CD4-positive, alpha-beta memory T cell (primary cell): ENCODE results near the gene ANKRD50. TPM values are rescaled to one million over a fixed set of nuclear protein-coding genes. Genes with fewer than 3 reads are reported as not detected.
A peak's percentile ranks its signal among the peaks of the same experiment; 100 is the strongest.

Experiments
- CTCF ChIA-PET: fragments of 350-600 bp; sonication (Branson Sonifier 250); formaldehyde crosslinking; loops from one replicate; lab custom pipeline; 2021; ENCODE audit warnings: inconsistent platforms; ENCODE audit not compliant: partially characterized antibody; lab: Charles Lee
- POLR2A ChIA-PET: fragments of 350-600 bp; sonication (Branson Sonifier 250); formaldehyde crosslinking; loops from one replicate; lab custom pipeline; 2021; ENCODE audit not compliant: partially characterized antibody; lab: Charles Lee
- DNase-seq, 5 donors: peaks; one replicate each; pipeline versions ENCODE4 v3.0.0 to v3.0.0-alpha.2; 2020 to 2022; ENCODE audit warnings: mixed read lengths in 1 of 5
- H3K27ac ChIP-seq: one replicate; pipeline ENCODE4 v1.7.0; 2013; ENCODE audit warnings: low read depth, low read length
- H3K27me3 ChIP-seq: 2 replicates; pipeline ENCODE4 v1.7.0; 2013; ENCODE audit warnings: mild to moderate bottlenecking, low read length, moderate library complexity; ENCODE audit not compliant: insufficient read depth
- H3K36me3 ChIP-seq: 2 replicates; pipeline ENCODE4 v1.7.0; 2013; ENCODE audit warnings: mild to moderate bottlenecking, low read length, moderate library complexity; ENCODE audit not compliant: insufficient read depth
- H3K4me1 ChIP-seq: 2 replicates; pipeline ENCODE4 v1.7.0; 2013; ENCODE audit warnings: mild to moderate bottlenecking, low read length, moderate library complexity; ENCODE audit not compliant: insufficient read depth
- H3K4me3 ChIP-seq, 2 donors: one replicate each; pipeline ENCODE4 v1.7.0; 2013; ENCODE audit warnings: low read length in 2 of 2, mild to moderate bottlenecking in 1 of 2
- H3K9me3 ChIP-seq, 2 donors: one replicate each; pipeline ENCODE4 v1.7.0; 2013; ENCODE audit warnings: low read length in 2 of 2, control low read depth in 1 of 2; ENCODE audit not compliant: control insufficient read depth in 1 of 2
- H3K27ac Mint-ChIP-seq, 7 donors: one replicate each; pipeline ENCODE4 v1.8.0; 2020 to 2021; ENCODE audit warnings: mixed read lengths in 7 of 7, mild to moderate bottlenecking in 6 of 7, inconsistent platforms in 3 of 7, moderate library complexity in 3 of 7
- H3K27me3 Mint-ChIP-seq, 2 donors: one replicate each; pipeline ENCODE4 v1.8.0; 2020 to 2021; ENCODE audit warnings: mixed read lengths in 2 of 2
- H3K36me3 Mint-ChIP-seq, 2 donors: one replicate each; pipeline ENCODE4 v1.8.0; 2020 to 2021; ENCODE audit warnings: mixed read lengths in 2 of 2, inconsistent platforms in 1 of 2, mild to moderate bottlenecking in 1 of 2
- H3K4me1 Mint-ChIP-seq, 4 donors: one replicate each; pipeline ENCODE4 v1.8.0; 2020 to 2021; ENCODE audit warnings: mixed read lengths in 4 of 4, mild to moderate bottlenecking in 1 of 4
- H3K4me3 Mint-ChIP-seq, 8 donors: one replicate each; pipeline ENCODE4 v1.8.0; 2020 to 2021; ENCODE audit warnings: mixed read lengths in 8 of 8, mild to moderate bottlenecking in 7 of 8, moderate library complexity in 6 of 8, inconsistent platforms in 3 of 8
- H3K9me3 Mint-ChIP-seq, 8 donors: one replicate each; pipeline ENCODE4 v1.8.0; 2020 to 2021; ENCODE audit warnings: mixed read lengths in 8 of 8, mild to moderate bottlenecking in 5 of 8, inconsistent platforms in 3 of 8, moderate library complexity in 1 of 8
- intact Hi-C: fragments of 100-400 bp; cut with micrococcal nuclease; formaldehyde crosslinking; loops from one replicate; pipeline ENCODE4 v1.15.1; 2023
- polyA plus RNA-seq, 2 donors: library from polyadenylated mRNA; unstranded; fragments of 300-500 nt; fragmentation: Illumina TruSeq; gene quantifications; one replicate each; pipeline ENCODE4 v1.2.3, GENCODE V29; 2021
- total RNA-seq, 2 experiments: library from RNA; stranded (reverse); gene quantifications; one replicate each; pipeline ENCODE4 v1.2.3, GENCODE V29; 2021

ANKRD50 gene, protein sequence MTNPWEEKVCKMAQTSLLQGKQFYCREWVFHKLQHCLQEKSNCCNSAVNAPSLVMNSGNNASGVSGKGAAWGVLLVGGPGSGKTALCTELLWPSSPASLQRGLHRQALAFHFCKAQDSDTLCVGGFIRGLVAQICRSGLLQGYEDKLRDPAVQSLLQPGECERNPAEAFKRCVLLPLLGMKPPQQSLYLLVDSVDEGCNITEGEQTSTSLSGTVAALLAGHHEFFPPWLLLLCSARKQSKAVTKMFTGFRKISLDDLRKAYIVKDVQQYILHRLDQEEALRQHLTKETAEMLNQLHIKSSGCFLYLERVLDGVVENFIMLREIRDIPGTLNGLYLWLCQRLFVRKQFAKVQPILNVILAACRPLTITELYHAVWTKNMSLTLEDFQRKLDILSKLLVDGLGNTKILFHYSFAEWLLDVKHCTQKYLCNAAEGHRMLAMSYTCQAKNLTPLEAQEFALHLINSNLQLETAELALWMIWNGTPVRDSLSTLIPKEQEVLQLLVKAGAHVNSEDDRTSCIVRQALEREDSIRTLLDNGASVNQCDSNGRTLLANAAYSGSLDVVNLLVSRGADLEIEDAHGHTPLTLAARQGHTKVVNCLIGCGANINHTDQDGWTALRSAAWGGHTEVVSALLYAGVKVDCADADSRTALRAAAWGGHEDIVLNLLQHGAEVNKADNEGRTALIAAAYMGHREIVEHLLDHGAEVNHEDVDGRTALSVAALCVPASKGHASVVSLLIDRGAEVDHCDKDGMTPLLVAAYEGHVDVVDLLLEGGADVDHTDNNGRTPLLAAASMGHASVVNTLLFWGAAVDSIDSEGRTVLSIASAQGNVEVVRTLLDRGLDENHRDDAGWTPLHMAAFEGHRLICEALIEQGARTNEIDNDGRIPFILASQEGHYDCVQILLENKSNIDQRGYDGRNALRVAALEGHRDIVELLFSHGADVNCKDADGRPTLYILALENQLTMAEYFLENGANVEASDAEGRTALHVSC (N-terminal part only)
- total RNA-seq = under 1 TPM; 0.12 to 0.19 TPM
- polyA plus RNA-seq = under 1 TPM in 1 of 2 donors, not detected in 1; 0.11 TPM

DNA sequence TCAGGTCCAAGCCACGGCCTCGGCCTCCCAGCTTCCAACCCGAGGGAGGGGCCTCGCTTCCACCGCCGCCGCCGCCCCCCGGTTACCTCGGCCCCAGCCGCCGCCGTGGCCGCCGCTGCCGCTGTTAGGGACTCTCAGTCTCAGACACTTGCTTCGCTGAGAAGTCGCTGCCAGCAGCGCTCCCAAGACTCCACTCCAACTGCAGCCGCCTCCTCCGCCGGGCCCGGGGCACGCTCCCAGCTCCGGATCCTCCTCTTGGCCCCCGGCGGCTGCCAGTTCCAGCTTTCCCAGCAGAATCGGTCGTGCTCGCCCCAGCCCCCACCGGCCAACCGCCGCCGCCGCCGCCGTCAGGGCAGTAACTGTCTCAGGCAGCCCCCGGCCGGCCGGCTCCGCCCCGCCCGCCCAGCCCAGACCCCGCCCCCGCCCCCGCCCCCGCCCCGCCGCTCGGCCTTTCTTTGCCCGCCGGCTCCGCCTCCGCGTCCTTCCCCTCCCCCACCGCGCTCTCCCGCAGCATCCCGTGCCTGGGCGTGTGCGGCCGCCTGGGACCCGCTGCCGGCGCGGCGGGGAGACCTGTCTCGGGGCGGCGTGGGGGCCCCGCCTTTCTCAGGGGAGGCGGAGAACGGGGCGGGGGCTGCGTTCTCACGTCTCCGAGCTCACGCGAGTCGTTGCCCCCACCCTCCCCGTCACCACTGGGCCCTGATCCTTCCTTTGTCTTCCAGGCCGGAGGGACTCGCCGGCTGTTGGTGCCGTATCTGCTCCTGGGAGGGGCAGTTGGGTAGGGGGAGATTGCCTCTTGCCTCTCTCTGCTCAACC is at the start of gene ANKRD50:
Gene ANKRD50 (minus strand): TSS at position 361 of the 813 bp plus-strand sequence. CDS start 2,221 bp downstream, outside the sequence.
- Mint-ChIP-seq H3K9me3 (no peaks in the 10 kb centered on the region), H3K27me3 (peaks cover 2 to 10% of the 10 kb centered on the region in 2 donors), H3K36me3 (no peaks in the 10 kb centered on the region), H3K4me3 (peak within 1 kb of the TSS; percentile 81 to 93 (median 90)), H3K4me1 (peaks cover 4 to 7% (median 4%) of the 10 kb centered on the region in 4 donors), H3K27ac (peak within 1 kb of the TSS; percentile 20 to 89 (median 84))
- peak; percentile 46 to 58 (median 57) for DNase-seq
- peak within 1 kb of the TSS in 1 of 2 donors; percentile 23 for H3K4me3 ChIP-seq
- no peaks in the 10 kb centered on the region for H3K9me3 ChIP-seq
- peak within 1 kb of the TSS; percentile 15 for H3K27ac ChIP-seq
- peaks cover 14% of the 10 kb centered on the region for H3K4me1 ChIP-seq
- H3K36me3 ChIP-seq = no peaks in the 10 kb centered on the region
- ChIA-PET CTCF (no interaction called here), POLR2A (no interaction called here)
- peaks cover 4% of the 10 kb centered on the region for H3K27me3 ChIP-seq
- intact Hi-C loops = no loop called here

DNA sequence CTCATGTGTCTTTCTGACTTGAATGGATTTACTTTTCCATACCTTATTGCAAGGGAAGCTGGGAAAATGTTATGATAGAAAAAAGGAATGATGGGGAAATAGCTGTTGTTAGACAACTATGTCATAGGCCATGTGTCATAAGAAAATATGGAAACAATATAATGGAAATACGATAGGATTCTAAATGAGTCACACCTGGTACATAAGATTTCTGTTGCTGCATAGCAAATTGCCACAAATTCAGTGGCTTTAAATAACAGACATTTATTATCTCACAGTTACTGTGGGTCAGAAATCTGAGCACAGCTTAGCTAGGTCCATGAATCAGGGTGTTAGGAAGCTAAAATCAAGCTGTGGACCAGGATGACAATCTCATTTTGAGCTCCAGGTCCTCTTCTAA is 44.6 kb upstream of the ANKRD50 start:
- ChIA-PET CTCF (no interaction called here), POLR2A (no interaction called here)
- H3K27ac Mint-ChIP-seq = no peak overlapping the region
- no peak overlapping the region for H3K4me3 ChIP-seq
- no peaks in the 10 kb centered on the region for H3K4me1 ChIP-seq
- no peaks in the 10 kb centered on the region for H3K27me3 ChIP-seq
- peaks cover 0 to 1% of the 10 kb centered on the region in 2 donors for H3K27me3 Mint-ChIP-seq
- DNase-seq = no peak
- no peaks in the 10 kb centered on the region for H3K4me1 Mint-ChIP-seq
- H3K9me3 Mint-ChIP-seq = peaks cover 0 to 7% (median 0%) of the 10 kb centered on the region in 8 donors
- H3K9me3 ChIP-seq = no peaks in the 10 kb centered on the region
- H3K27ac ChIP-seq = no peak overlapping the region
- no peaks in the 10 kb centered on the region for H3K36me3 ChIP-seq
- no peak overlapping the region for H3K4me3 Mint-ChIP-seq
- intact Hi-C loops = no loop called here
- H3K36me3 Mint-ChIP-seq = no peaks in the 10 kb centered on the region

DNA sequence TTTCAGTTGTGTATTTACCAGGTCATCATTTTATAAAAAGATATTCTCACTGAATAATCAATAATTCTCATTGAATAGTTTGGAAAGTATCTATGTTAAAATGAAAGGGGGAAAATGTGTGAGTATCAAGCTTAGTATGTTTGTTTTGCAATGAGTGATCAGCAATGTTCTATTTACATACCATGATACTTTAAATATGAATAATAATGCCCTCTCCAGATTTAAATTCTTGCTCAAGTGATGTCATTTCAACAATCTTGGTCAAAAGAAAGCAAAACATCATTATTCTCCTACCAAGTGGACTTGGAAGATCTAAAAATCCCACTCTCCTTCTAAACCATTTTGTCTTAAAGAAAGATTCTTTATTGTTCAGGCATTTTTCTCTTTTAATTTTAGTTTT is 42.1 kb upstream of the ANKRD50 start:
- CTCF ChIA-PET = no interaction called here
- intact Hi-C loops = no loop called here
- no peak overlapping the region for H3K27ac Mint-ChIP-seq

DNA sequence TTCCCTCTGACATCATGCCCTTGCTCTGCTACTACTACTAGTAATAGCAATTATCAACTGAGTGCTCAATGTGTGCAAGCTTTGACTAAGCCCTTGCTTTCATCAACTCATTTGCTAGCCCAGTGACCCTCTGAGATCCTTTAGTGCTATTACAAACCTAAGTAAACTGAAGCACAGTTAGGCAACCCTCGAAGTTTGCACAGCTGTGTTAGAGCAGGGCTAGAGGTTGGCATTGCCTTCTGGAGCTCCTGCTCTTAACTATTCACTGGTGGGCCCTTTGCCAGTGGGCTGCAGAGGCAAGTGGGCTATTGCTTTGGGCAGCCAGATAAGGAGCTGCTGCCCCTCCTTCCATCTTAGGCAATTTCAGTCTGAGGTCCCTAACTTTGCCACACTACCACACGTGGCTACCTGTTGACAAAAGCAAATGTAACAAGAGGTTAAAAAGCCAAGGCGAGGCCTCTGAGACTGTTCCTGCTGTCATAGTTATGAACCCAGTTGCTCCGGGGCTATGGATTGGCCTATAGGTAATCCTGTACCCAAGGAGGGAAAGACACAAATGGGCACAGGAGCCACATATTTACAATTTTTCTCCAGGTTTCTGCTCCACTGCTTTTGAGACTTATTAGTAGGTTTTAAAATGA is 41.5 kb upstream of the ANKRD50 start:
- DNase-seq = no peak
- H3K4me1 ChIP-seq = no peaks in the 10 kb centered on the region
- no peaks in the 10 kb centered on the region for H3K36me3 ChIP-seq
- peaks cover 0 to 4% of the 10 kb centered on the region in 2 donors for H3K27me3 Mint-ChIP-seq
- no peak overlapping the region for H3K27ac ChIP-seq
- H3K9me3 Mint-ChIP-seq = peaks cover 0 to 3% (median 0%) of the 10 kb centered on the region in 8 donors
- H3K36me3 Mint-ChIP-seq = no peaks in the 10 kb centered on the region
- H3K27ac Mint-ChIP-seq = no peak overlapping the region
- H3K4me3 ChIP-seq = no peak overlapping the region
- H3K27me3 ChIP-seq = no peaks in the 10 kb centered on the region
- POLR2A ChIA-PET = no interaction called here
- no peak overlapping the region for H3K4me3 Mint-ChIP-seq
- H3K9me3 ChIP-seq = no peaks in the 10 kb centered on the region
- no peaks in the 10 kb centered on the region for H3K4me1 Mint-ChIP-seq
- CTCF ChIA-PET = no interaction called here
- intact Hi-C loops = no loop called here

More for the DNA sequence above, 42.1 kb upstream of the ANKRD50 start:
- Histone ChIP-seq H3K4me1 (no peaks in the 10 kb centered on the region), H3K4me3 (no peak overlapping the region), H3K27ac (no peak overlapping the region), H3K36me3 (no peaks in the 10 kb centered on the region), H3K9me3 (no peaks in the 10 kb centered on the region), H3K27me3 (no peaks in the 10 kb centered on the region)
- H3K27me3 Mint-ChIP-seq = peaks cover 0 to 3% of the 10 kb centered on the region in 2 donors
- POLR2A ChIA-PET = no interaction called here
- H3K4me3 Mint-ChIP-seq = no peak overlapping the region
- no peak for DNase-seq
- no peaks in the 10 kb centered on the region for H3K36me3 Mint-ChIP-seq
- peaks cover 0 to 3% (median under 1%) of the 10 kb centered on the region in 8 donors for H3K9me3 Mint-ChIP-seq
- H3K4me1 Mint-ChIP-seq = no peaks in the 10 kb centered on the region

DNA sequence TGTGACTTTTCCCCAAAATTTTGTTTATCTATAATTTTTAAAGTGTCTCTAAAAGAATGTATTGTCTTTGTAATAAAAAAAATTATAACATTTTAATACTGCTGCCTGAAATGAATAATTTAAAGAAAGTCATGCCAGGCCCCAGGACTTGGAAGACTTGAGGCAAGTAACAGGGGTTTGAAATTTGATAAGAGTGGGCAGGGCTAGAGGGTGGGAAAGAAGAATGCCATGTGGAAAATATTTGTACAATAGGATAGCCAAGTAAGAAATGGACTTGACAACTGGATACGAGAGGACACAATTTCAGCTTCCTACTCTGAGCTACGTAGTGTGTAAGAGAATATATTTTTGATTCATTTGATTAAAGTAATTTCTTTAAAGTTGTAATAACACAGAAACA is 36.9 kb upstream of the ANKRD50 start:
- Mint-ChIP-seq H3K27ac (no peak overlapping the region), H3K27me3 (peaks cover 0 to 2% of the 10 kb centered on the region in 2 donors), H3K36me3 (no peaks in the 10 kb centered on the region), H3K4me3 (no peak overlapping the region), H3K9me3 (peaks cover 0 to 3% (median 0%) of the 10 kb centered on the region in 8 donors), H3K4me1 (no peaks in the 10 kb centered on the region)
- Histone ChIP-seq H3K36me3 (no peaks in the 10 kb centered on the region), H3K27me3 (no peaks in the 10 kb centered on the region), H3K27ac (no peak overlapping the region), H3K4me1 (no peaks in the 10 kb centered on the region), H3K4me3 (no peak overlapping the region), H3K9me3 (no peaks in the 10 kb centered on the region)
- CTCF ChIA-PET = no interaction called here
- no peak for DNase-seq
- POLR2A ChIA-PET = no interaction called here
- intact Hi-C loops = no loop called here

DNA sequence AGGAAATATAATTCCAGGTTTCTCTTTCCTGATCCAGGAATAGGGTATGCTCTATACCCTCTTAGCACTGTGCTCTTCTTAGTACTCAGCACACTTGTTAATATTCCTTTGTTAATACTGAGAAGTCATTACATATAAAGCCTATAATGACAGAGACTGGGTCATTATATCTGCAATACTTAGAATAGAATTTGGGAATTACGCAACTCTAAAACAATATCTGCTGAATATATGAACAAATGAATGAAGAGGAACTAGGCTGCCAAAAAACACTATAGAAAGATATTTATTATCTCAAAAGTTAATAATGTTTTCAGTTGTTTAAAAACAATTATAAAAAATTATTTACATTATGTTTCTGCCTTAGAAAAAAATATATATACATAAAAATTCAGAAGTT is 36.4 kb upstream of the ANKRD50 start:
- Mint-ChIP-seq H3K27me3 (peaks cover 0 to 2% of the 10 kb centered on the region in 2 donors), H3K27ac (no peak overlapping the region), H3K36me3 (no peaks in the 10 kb centered on the region), H3K4me3 (no peak overlapping the region), H3K4me1 (no peaks in the 10 kb centered on the region), H3K9me3 (peaks cover 0 to 3% (median 0%) of the 10 kb centered on the region in 8 donors)
- Histone ChIP-seq H3K4me1 (no peaks in the 10 kb centered on the region), H3K36me3 (no peaks in the 10 kb centered on the region), H3K4me3 (no peak overlapping the region), H3K27ac (no peak overlapping the region), H3K27me3 (no peaks in the 10 kb centered on the region), H3K9me3 (no peaks in the 10 kb centered on the region)
- POLR2A ChIA-PET = no interaction called here
- DNase-seq = no peak
- CTCF ChIA-PET = no interaction called here
- intact Hi-C loops = no loop called here
